Sigmoid colon (tissue), 7 donors: ENCODE data around the gene LARGE1. TPM values are rescaled to one million over a fixed set of nuclear protein-coding genes. Genes with fewer than 3 reads are reported as not detected.

ENCODE experiments used
- DNase-seq: peaks from one replicate; pipeline ENCODE4 v3.0.0-alpha.2; 2019
- H3K27ac ChIP-seq, 4 donors: fragments of 200-600 bp; sonication (generic); one replicate each; pipeline ENCODE4 v1.5.1; 2016 to 2019; ENCODE audit warnings: mild to moderate bottlenecking in 1 of 4
- H3K27me3 ChIP-seq, 3 donors: fragments of 200-600 bp; sonication (generic); one replicate each; pipeline ENCODE4 v1.5.1; 2019; ENCODE audit warnings: mild to moderate bottlenecking in 1 of 3
- H3K36me3 ChIP-seq, 4 donors: fragments of 200-600 bp; sonication (generic); one replicate each; pipeline ENCODE4 v1.5.1; 2016 to 2019
- H3K4me1 ChIP-seq, 4 donors: fragments of 200-600 bp; sonication (generic); one replicate each; pipeline ENCODE4 v1.5.1; 2017 to 2019
- H3K4me3 ChIP-seq, 4 donors: fragments of 200-600 bp; sonication (generic); one replicate each; pipeline ENCODE4 v1.5.1; 2017 to 2019; ENCODE audit warnings: mild to moderate bottlenecking in 2 of 4, moderate library complexity in 1 of 4
- H3K9me3 ChIP-seq, 4 donors: fragments of 200-600 bp in 3 of 4; sonication (generic) in 3 of 4; one replicate each; pipeline versions ENCODE4 v1.5.1 to v1.6.1; 2013 to 2019
- CTCF ChIP-seq, 4 experiments: fragments of 450-650 bp in 3 of 4; fragments of 200-600 bp in 1 of 4; IDR thresholded peaks; one replicate each; pipeline ENCODE4 v1.5.1; 2016 to 2019; ENCODE audit warnings: antibody characterized with exemption in 4 of 4, mild to moderate bottlenecking in 3 of 4, moderate library complexity in 2 of 4
- EP300 ChIP-seq, 4 donors: sonication (generic); formaldehyde crosslinking; IDR thresholded peaks; one replicate each; pipeline ENCODE4 v1.6.1; 2017; ENCODE audit warnings: antibody characterized with exemption in 4 of 4
- POLR2A ChIP-seq, 2 donors: fragments of 450-650 bp; IDR thresholded peaks; one replicate each; pipeline ENCODE4 v1.6.1; 2016; ENCODE audit warnings: antibody characterized with exemption in 2 of 2, mild to moderate bottlenecking in 2 of 2, moderate library complexity in 2 of 2
- POLR2AphosphoS5 ChIP-seq, 4 donors: sonication (generic); formaldehyde crosslinking; IDR thresholded peaks; one replicate each; pipeline ENCODE4 v1.6.1; 2017; ENCODE audit warnings: antibody characterized with exemption in 4 of 4
- whole genome bisulfite sequencing, 2 donors: extraction: QIAGEN DNeasy Blood & Tissue Kit; methylation state at CpG; one replicate each; pipeline ENCODE4 v1.1.7; 2013; 5-methylcytosine and 5-hydroxymethylcytosine counted together
- intact Hi-C: fragments of 100-400 bp; cut with DNase I; formaldehyde crosslinking; loops from one replicate; pipeline ENCODE4 v1.15.1; 2023
- polyA plus RNA-seq, 3 donors: library from polyadenylated mRNA; stranded (reverse); fragments of 200-250 nt; gene quantifications; one replicate each; pipeline ENCODE4 v1.2.3, GENCODE V29; 2013
- total RNA-seq, 4 donors: library from RNA; depleted of rRNA; stranded (reverse); fragments of >200 nt; gene quantifications; one replicate each; pipeline ENCODE4 v1.1.0, GENCODE V29; 2016
- donor health status: healthy with polysubstance abuse.
- donor health status: Bipolar disorder and iron deficiency.
- donor health status: healthy.

Gene LARGE1
- total and polyA plus RNA-seq, 7 donors, result 5.8 to 74.4 (median 38.0) TPM

GRCh38 chr22:33512908-33513307 is 407.4 kb downstream of the LARGE1 start:
- Histone ChIP-seq H3K27ac (no peak overlapping the region), H3K4me3 (no peak overlapping the region), H3K27me3 (no peaks in the 10 kb centered on the region), H3K9me3 (no peaks in the 10 kb centered on the region), H3K36me3 (no peaks in the 10 kb centered on the region), H3K4me1 (peaks cover 0 to 16% (median 5%) of the 10 kb centered on the region in 4 donors)
- WGBS, 2 donors, result 76 to 90% methylated on average over 3 of the region's 3 CpGs
- TF ChIP-seq POLR2A (IDR thresholded peaks at IDR 0.05) (no peak), CTCF (IDR thresholded peaks at IDR 0.05) (no peak), POLR2AphosphoS5 (IDR thresholded peaks at IDR 0.05) (no peak), EP300 (IDR thresholded peaks at IDR 0.05) (no peak)
- DNase-seq, result no peak
- intact Hi-C loops, result no loop called here

GRCh38 chr22:33510429-33510904 is 409.8 kb downstream of the LARGE1 start:
- Histone ChIP-seq H3K27ac (no peak overlapping the region), H3K27me3 (no peaks in the 10 kb centered on the region), H3K4me1 (peaks cover 0 to 29% (median 12%) of the 10 kb centered on the region in 4 donors), H3K4me3 (no peak overlapping the region), H3K36me3 (no peaks in the 10 kb centered on the region), H3K9me3 (no peaks in the 10 kb centered on the region)
- no peak for TF ChIP-seq POLR2AphosphoS5 (IDR thresholded peaks at IDR 0.05)
- no peak for TF ChIP-seq POLR2A (IDR thresholded peaks at IDR 0.05)
- TF ChIP-seq CTCF (IDR thresholded peaks at IDR 0.05), result no peak
- no peak for TF ChIP-seq EP300 (IDR thresholded peaks at IDR 0.05)
- no peak for DNase-seq
- WGBS, 2 donors, result 48 to 84% methylated on average over 6 of the region's 6 CpGs
- intact Hi-C loops, result no loop called here

GRCh38 chr22:33504941-33505625 is 415.2 kb downstream of the LARGE1 start:
- peaks cover 0 to 22% (median 10%) of the 10 kb centered on the region in 4 donors for H3K4me1 ChIP-seq
- 88 to 90% methylated on average over 7 of the region's 7 CpGs for WGBS, 2 donors
- intact Hi-C loops, result no loop called here

GRCh38 chr22:33496112-33496511 is 424.2 kb downstream of the LARGE1 start:
- intact Hi-C loops, result no loop called here
- Histone ChIP-seq H3K4me1 (peaks cover 0 to 5% (median 3%) of the 10 kb centered on the region in 4 donors), H3K27ac (no peak overlapping the region), H3K9me3 (no peaks in the 10 kb centered on the region), H3K36me3 (no peaks in the 10 kb centered on the region), H3K27me3 (no peaks in the 10 kb centered on the region), H3K4me3 (no peak overlapping the region)
- no peak for TF ChIP-seq POLR2A (IDR thresholded peaks at IDR 0.05)
- WGBS, 2 donors, result 75 to 80% methylated on average over 5 of the region's 5 CpGs
- no peak for DNase-seq

More at GRCh38 chr22:33504941-33505625, 415.2 kb downstream of the LARGE1 start:
- Histone ChIP-seq H3K4me3 (no peak overlapping the region), H3K9me3 (no peaks in the 10 kb centered on the region), H3K27me3 (no peaks in the 10 kb centered on the region), H3K36me3 (no peaks in the 10 kb centered on the region), H3K27ac (no peak overlapping the region)
- no peak for DNase-seq
- TF ChIP-seq POLR2AphosphoS5 (IDR thresholded peaks at IDR 0.05), result no peak

- Histone ChIP-seq H3K9me3 (no peaks in the 10 kb centered on the region), H3K4me3 (no peak overlapping the region), H3K27me3 (no peaks in the 10 kb centered on the region), H3K36me3 (no peaks in the 10 kb centered on the region), H3K4me1 (peaks cover 0 to 5% (median 3%) of the 10 kb centered on the region in 4 donors), H3K27ac (no peak overlapping the region)
- TF ChIP-seq POLR2AphosphoS5 (IDR thresholded peaks at IDR 0.05) (no peak), CTCF (IDR thresholded peaks at IDR 0.05) (no peak), POLR2A (IDR thresholded peaks at IDR 0.05) (no peak), EP300 (IDR thresholded peaks at IDR 0.05) (no peak)
- no peak for DNase-seq
- 86 to 87% methylated on average over 4 of the region's 4 CpGs for WGBS, 2 donors
- intact Hi-C loops, result no loop called here
Observed at GRCh38 chr22:33493476-33494205, 426.6 kb downstream of the LARGE1 start.
